Fibroblast of lung (primary cell): ENCODE data around the gene MRPS35. TPM values are rescaled to one million over a fixed set of nuclear protein-coding genes. Genes with fewer than 3 reads are reported as not detected.
"Not testable (repeated sequence)": the region's sequence is repeated elsewhere in the genome, so short reads cannot be mapped to it uniquely, and the experiment has no call there.

Source experiments
- DNase-seq, 2 donors: peaks; one replicate each; pipeline versions ENCODE4 v3.0.0 to v3.0.0-alpha.2; 2010; ENCODE audit warnings: low read depth in 2 of 2
- H2AFZ ChIP-seq: 2 replicates; pipeline ENCODE4 v1.5.1; 2012; ENCODE audit warnings: low read length, control low read depth, inconsistent platforms
- H3K27ac ChIP-seq: 2 replicates; pipeline ENCODE4 v1.5.1; 2011; ENCODE audit warnings: low read length, control low read depth; ENCODE audit not compliant: insufficient read depth
- H3K27me3 ChIP-seq: 2 replicates; pipeline ENCODE4 v1.5.1; 2011; ENCODE audit warnings: mild to moderate bottlenecking, low read length; ENCODE audit not compliant: control insufficient read depth, insufficient read depth
- H3K36me3 ChIP-seq: 2 replicates; pipeline ENCODE4 v1.5.1; 2011; ENCODE audit warnings: low read length; ENCODE audit not compliant: control insufficient read depth, insufficient read depth
- H3K4me1 ChIP-seq: 2 replicates; pipeline ENCODE4 v1.5.1; 2011; ENCODE audit warnings: low read length; ENCODE audit not compliant: control insufficient read depth, insufficient read depth; ENCODE audit errors: extremely low read depth
- H3K4me2 ChIP-seq: 2 replicates; pipeline ENCODE4 v1.5.1; 2011; ENCODE audit warnings: low read length, control low read depth; ENCODE audit not compliant: insufficient read depth; ENCODE audit errors: extremely low read depth
- H3K4me3 ChIP-seq, 4 experiments: fragments of 200-600 bp in 1 of 4; sonication (generic) in 1 of 4; replicated peaks in 1 of 4; 2 replicates each; pipeline ENCODE4 v1.5.1; 2011 to 2016; ENCODE audit warnings: low read length in 4 of 4, low read depth in 3 of 4, mild to moderate bottlenecking in 3 of 4, control low read depth in 2 of 4, inconsistent platforms in 1 of 4, mixed read lengths in 1 of 4; ENCODE audit not compliant: insufficient read depth in 1 of 4; ENCODE audit errors: control extremely low read depth in 1 of 4
- H3K79me2 ChIP-seq: 2 replicates; pipeline ENCODE4 v1.5.1; 2012; ENCODE audit warnings: mild to moderate bottlenecking, low read length, inconsistent platforms; ENCODE audit not compliant: control insufficient read depth, insufficient read depth
- H3K9ac ChIP-seq: 2 replicates; pipeline ENCODE4 v1.5.1; 2011; ENCODE audit warnings: mild to moderate bottlenecking, low read length, control low read depth; ENCODE audit not compliant: insufficient read depth
- H3K9me3 ChIP-seq: 2 replicates; pipeline ENCODE4 v1.5.1; 2012; ENCODE audit warnings: low read depth, low read length; ENCODE audit not compliant: control insufficient read depth, insufficient read depth
- H4K20me1 ChIP-seq: 2 replicates; pipeline ENCODE4 v1.5.1; 2011; ENCODE audit warnings: low read length; ENCODE audit not compliant: control insufficient read depth, insufficient read depth; ENCODE audit errors: extremely low read depth
- EZH2 ChIP-seq: IDR thresholded peaks from 2 replicates; pipeline ENCODE4 v1.5.1; 2012; ENCODE audit warnings: low read length, control low read depth, mild to moderate bottlenecking; ENCODE audit errors: missing control alignments
- polyA plus RNA-seq, 2 donors: library from polyadenylated mRNA; depleted of rRNA in 1 of 2; stranded (reverse) in 1 of 2; unstranded in 1 of 2; fragments of >200 nt; gene quantifications; 2 replicates each; pipeline ENCODE4 v1.2.1, GENCODE V29; 2011 to 2012; ENCODE audit warnings: missing spikeins in 1 of 2
- total RNA-seq: library from RNA; depleted of rRNA; stranded (reverse); fragments of >200 nt; gene quantifications from 2 replicates; pipeline ENCODE4 v1.2.1, GENCODE V29; 2014
- TF ChIP-seq, protein P1 (sequence below), 2 donors: IDR thresholded peaks in 1 of 2; conservative IDR thresholded peaks in 1 of 2; 1 replicate in 1 of 2; 2 replicates in 1 of 2; pipeline ENCODE4 v1.5.1; 2011 to 2012; ENCODE audit warnings: low read length in 2 of 2, control low read depth in 1 of 2, inconsistent platforms in 1 of 2, low read depth in 1 of 2, mild to moderate bottlenecking in 1 of 2

MRPS35 gene
- total and polyA plus RNA-seq, 2 donors (not counting 1 experiment from before 2014, with no cell fraction given): 52.5 to 70.7 TPM

DNA sequence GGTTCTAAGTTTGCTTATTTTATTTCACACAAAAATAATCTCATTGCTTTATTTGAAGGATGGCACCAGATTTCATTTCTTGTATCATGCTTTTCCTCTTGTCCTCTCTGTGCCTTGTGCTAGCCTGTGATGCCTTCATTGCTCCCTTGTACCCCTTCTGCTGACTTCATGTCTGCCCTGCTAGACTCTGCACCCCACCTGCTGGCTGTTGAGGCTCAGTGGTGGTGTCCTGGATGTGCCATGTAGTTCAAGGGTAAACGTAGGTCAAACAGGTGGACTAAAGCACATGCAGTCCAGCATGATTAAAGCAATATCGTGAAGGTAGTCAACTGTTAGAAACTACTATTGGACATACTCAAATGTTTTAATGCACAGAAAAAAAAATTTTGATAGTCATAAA, 21.6 kb downstream of the MRPS35 start:
- H3K27ac ChIP-seq: no peak overlapping the region
- H3K4me1 ChIP-seq: no peaks in the 10 kb centered on the region
- no peaks in the 10 kb centered on the region for H4K20me1 ChIP-seq
- H3K9ac ChIP-seq: no peak overlapping the region
- no peaks in the 10 kb centered on the region for H3K79me2 ChIP-seq
- no peaks in the 10 kb centered on the region for H3K9me3 ChIP-seq
- H2AFZ ChIP-seq: no peak overlapping the region
- no peaks in the 10 kb centered on the region for H3K36me3 ChIP-seq
- peak in 1 of 2 donors; percentile 6 for DNase-seq
- no peak overlapping the region for H3K4me3 ChIP-seq
- H3K27me3 ChIP-seq: no peaks in the 10 kb centered on the region
- no peak for TF ChIP-seq EZH2
- TF ChIP-seq, protein P1, sequence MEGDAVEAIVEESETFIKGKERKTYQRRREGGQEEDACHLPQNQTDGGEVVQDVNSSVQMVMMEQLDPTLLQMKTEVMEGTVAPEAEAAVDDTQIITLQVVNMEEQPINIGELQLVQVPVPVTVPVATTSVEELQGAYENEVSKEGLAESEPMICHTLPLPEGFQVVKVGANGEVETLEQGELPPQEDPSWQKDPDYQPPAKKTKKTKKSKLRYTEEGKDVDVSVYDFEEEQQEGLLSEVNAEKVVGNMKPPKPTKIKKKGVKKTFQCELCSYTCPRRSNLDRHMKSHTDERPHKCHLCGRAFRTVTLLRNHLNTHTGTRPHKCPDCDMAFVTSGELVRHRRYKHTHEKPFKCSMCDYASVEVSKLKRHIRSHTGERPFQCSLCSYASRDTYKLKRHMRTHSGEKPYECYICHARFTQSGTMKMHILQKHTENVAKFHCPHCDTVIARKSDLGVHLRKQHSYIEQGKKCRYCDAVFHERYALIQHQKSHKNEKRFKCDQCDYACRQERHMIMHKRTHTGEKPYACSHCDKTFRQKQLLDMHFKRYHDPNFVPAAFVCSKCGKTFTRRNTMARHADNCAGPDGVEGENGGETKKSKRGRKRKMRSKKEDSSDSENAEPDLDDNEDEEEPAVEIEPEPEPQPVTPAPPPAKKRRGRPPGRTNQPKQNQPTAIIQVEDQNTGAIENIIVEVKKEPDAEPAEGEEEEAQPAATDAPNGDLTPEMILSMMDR (conservative IDR thresholded peaks at IDR 0.05 in 1 of 2, IDR thresholded peaks at IDR 0.05 in 1 of 2; ENCODE audit: low read depth in 1 of 2, low read length in 2 of 2): peak in 1 of 2 donors; percentile 44
- no peak overlapping the region for H3K4me2 ChIP-seq

DNA sequence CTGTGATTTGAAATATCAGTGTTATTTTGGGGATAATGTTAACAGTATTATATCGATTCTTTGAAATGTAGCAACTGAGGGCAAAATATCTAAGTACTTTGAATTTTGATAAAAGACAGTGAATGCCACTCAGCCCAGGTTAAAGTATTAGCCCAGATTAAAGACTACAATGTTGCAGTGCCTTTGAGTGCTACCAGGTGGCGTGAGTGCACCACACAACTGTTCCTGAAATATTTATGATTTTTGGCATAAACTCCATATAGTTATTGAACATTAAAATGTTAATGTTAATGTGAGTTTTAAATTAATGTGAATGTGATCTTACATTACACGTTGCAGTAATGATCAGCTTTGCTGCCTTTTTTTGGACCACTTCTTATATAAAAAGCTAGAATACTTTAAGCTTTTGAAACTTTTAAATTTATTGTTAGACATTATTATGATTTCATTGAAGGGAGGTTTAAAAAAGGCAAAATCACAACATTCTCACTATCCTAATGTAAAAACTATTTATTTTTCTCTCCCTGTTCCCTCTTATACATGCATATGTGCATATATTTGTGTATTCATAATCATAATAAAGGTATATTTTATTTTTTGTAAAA, 22.5 kb downstream of the MRPS35 start:
- Histone ChIP-seq H3K79me2 (no peaks in the 10 kb centered on the region), H3K27ac (no peak overlapping the region), H3K4me1 (no peaks in the 10 kb centered on the region), H3K9me3 (no peaks in the 10 kb centered on the region), H3K36me3 (no peaks in the 10 kb centered on the region), H3K27me3 (no peaks in the 10 kb centered on the region), H3K4me3 (no peak overlapping the region), H3K4me2 (no peak overlapping the region), H3K9ac (no peak overlapping the region), H4K20me1 (no peaks in the 10 kb centered on the region), H2AFZ (no peak overlapping the region)
- TF ChIP-seq, protein P1 (conservative IDR thresholded peaks at IDR 0.05 in 1 of 2, IDR thresholded peaks at IDR 0.05 in 1 of 2; ENCODE audit: low read depth in 1 of 2, low read length in 2 of 2): peak; percentile 93 to 94
- TF ChIP-seq EZH2: no peak
- peak; percentile 10 to 62 for DNase-seq

DNA sequence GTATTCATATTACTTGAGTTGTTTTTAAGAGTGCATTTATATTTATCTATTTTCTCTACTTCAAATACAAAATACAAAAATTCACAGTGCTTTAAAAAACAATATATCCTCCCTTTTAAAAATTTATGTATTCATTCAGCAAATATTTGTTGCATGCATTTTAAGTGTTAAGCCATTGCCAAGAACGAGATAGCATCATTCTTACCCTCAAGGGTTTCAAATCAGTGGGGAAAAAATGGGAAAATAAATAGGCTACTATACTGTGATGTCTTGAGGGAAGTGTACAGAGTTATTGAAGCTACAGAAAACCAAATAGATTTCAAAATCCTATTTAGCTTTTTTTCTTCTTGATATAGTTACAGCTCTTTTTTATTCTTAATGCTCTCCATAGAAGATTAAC, 23.2 kb downstream of the MRPS35 start:
- TF ChIP-seq EZH2: no peak
- TF ChIP-seq, protein P1 (conservative IDR thresholded peaks at IDR 0.05 in 1 of 2, IDR thresholded peaks at IDR 0.05 in 1 of 2; ENCODE audit: low read depth in 1 of 2, low read length in 2 of 2): no peak
- H3K36me3 ChIP-seq: no peaks in the 10 kb centered on the region
- H3K27ac ChIP-seq: no peak overlapping the region
- H3K9me3 ChIP-seq: no peaks in the 10 kb centered on the region
- H3K27me3 ChIP-seq: no peaks in the 10 kb centered on the region
- H3K4me2 ChIP-seq: no peak overlapping the region
- no peak overlapping the region for H3K9ac ChIP-seq
- no peaks in the 10 kb centered on the region for H4K20me1 ChIP-seq
- no peaks in the 10 kb centered on the region for H3K79me2 ChIP-seq
- no peak overlapping the region for H3K4me3 ChIP-seq
- DNase-seq: no peak
- H3K4me1 ChIP-seq: no peaks in the 10 kb centered on the region
- no peak overlapping the region for H2AFZ ChIP-seq

DNA sequence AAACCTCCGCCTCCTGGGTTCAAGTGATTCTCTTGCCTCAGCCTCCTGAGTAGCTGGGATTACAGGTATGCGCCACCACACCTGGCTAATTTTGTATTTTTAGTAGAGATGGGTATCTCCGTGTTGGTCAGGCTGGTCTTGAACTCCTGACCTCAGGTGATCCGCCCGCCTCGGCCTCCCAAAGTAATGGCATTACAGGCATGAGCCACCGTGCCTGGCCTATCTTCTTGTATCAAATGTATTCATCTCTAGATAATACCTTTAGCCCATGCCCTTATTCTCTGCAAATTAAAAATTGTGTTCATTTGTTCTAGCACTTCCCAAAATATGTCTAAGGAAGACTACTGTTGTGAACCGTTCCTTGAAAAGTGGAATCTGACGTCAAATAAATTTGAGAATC, 23.7 kb downstream of the MRPS35 start:
- H3K79me2 ChIP-seq, H3K27ac ChIP-seq, H3K36me3 ChIP-seq, H3K9me3 ChIP-seq, H3K4me2 ChIP-seq, H3K27me3 ChIP-seq, H3K9ac ChIP-seq, H2AFZ ChIP-seq, H4K20me1 ChIP-seq, H3K4me3 ChIP-seq, H3K4me1 ChIP-seq, DNase-seq: not testable (repeated sequence)
